ENCODE data around the gene BOC. TPM values are rescaled to one million over a fixed set of nuclear protein-coding genes. Genes with fewer than 3 reads are reported as not detected.
A peak's percentile ranks its signal among the peaks of the same experiment; 100 is the strongest.

The BOC gene
- total RNA-seq, 1 donor from 2014 or later = 22.4 TPM

DNA sequence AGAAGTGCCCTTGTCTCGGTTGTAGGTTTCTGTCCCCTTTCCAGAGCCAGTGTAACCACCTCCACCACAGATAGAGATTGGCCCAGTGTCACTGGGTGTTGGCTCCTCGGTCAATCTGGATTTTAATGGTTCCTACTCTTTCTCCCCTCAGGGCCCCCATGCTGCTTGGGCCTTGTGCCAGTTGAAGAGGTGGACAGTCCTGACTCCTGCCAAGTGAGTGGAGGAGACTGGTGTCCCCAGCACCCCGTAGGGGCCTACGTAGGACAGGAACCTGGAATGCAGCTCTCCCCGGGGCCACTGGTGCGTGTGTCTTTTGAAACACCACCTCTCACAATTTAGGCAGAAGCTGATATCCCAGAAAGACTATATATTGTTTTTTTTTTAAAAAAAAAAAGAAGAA, 75.2 kb downstream of the BOC start:
- Mint-ChIP-seq H3K27ac (ENCODE audit: unreplicated experiment) (peak overlapping the region; percentile 51), H3K9me3 (ENCODE audit: unreplicated experiment) (no peaks in the 10 kb centered on the region), H3K4me1 (ENCODE audit: unreplicated experiment) (peaks cover 16% of the 10 kb centered on the region), H3K4me3 (ENCODE audit: unreplicated experiment) (no peak overlapping the region), H3K36me3 (ENCODE audit: unreplicated experiment) (peaks cover 23% of the 10 kb centered on the region), H3K27me3 (ENCODE audit: unreplicated experiment) (no peaks in the 10 kb centered on the region)
- DNase-seq (ENCODE audit: extremely low spot score, unreplicated experiment) = no peak
- TF ChIP-seq, protein P1, sequence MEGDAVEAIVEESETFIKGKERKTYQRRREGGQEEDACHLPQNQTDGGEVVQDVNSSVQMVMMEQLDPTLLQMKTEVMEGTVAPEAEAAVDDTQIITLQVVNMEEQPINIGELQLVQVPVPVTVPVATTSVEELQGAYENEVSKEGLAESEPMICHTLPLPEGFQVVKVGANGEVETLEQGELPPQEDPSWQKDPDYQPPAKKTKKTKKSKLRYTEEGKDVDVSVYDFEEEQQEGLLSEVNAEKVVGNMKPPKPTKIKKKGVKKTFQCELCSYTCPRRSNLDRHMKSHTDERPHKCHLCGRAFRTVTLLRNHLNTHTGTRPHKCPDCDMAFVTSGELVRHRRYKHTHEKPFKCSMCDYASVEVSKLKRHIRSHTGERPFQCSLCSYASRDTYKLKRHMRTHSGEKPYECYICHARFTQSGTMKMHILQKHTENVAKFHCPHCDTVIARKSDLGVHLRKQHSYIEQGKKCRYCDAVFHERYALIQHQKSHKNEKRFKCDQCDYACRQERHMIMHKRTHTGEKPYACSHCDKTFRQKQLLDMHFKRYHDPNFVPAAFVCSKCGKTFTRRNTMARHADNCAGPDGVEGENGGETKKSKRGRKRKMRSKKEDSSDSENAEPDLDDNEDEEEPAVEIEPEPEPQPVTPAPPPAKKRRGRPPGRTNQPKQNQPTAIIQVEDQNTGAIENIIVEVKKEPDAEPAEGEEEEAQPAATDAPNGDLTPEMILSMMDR (IDR thresholded peaks at IDR 0.05) = no peak

DNA sequence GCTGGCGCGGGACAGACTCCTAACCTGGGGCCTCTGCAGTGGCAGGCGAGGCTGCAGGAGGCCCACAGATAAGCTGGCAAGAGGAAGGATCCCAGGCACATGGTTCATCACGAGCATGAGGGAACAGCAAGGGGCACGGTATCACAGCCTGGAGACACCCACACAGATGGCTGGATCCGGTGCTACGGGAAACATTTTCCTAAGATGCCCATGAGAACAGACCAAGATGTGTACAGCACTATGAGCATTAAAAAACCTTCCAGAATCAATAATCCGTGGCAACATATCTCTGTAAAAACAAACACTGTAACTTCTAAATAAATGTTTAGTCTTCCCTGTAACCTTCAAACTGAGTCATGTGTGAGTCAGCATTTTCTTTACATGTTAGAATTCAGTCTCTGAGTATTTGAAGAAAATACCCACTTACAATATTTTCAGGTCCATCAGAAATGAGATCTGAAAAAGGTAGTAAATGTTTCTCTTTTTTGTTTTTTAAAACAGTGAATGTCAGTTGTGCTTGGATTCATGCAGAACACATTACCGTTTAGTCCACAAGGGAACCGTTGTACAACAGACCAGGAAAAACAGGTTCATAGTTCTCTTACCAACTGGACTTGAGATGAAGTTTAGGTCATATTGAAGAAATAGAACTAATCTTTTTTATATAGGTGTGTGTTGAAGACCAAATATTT, 75.9 kb downstream of the BOC start:
- no peak for DNase-seq (ENCODE audit: extremely low spot score, unreplicated experiment)
- H3K4me3 Mint-ChIP-seq (ENCODE audit: unreplicated experiment) = no peak overlapping the region
- H3K27ac Mint-ChIP-seq (ENCODE audit: unreplicated experiment) = peak overlapping the region; percentile 86
- H3K4me1 Mint-ChIP-seq (ENCODE audit: unreplicated experiment) = peaks cover 16% of the 10 kb centered on the region
- H3K27me3 Mint-ChIP-seq (ENCODE audit: unreplicated experiment) = no peaks in the 10 kb centered on the region
- no peaks in the 10 kb centered on the region for H3K9me3 Mint-ChIP-seq (ENCODE audit: unreplicated experiment)
- TF ChIP-seq, protein P1 (IDR thresholded peaks at IDR 0.05) = no peak
- H3K36me3 Mint-ChIP-seq (ENCODE audit: unreplicated experiment) = peaks cover 17% of the 10 kb centered on the region

DNA sequence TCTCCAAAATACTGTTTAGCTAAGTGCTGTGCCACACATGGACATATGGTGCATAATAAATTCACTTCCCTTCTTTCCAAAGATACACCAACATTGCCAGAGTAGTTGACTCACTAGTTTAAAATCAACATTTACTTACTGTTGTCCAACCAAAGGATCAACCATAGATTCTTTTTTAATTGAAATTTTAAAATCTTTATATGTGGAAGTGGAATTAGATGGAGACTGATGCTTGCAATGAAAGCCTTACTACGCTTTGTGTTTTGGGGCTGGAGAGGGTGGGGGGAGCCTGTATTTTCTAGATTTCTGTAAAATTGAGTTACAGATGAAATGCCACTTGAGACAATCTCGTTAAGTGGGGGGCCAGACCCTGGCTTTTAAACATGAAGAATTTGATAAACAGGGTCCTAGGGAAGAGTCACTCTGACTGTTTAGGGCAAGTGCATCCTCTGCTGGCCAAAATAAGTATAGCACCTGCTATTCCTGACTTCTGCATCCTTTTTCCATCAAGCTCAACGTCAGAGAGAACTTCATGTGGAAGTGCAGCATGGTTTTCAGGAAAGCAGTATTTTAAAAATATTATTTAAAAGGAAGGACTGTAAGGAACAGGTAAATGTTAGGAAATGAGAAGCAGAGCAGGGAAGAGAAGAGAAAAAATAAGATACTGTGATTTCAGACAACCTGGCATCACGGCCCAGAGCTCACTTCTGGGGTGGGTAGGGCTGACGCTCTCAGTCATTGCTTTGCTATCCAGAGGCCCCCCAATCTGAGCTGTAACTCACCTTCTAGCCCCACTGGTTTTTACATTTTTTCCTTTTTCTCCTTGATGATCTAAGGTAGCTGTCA, 76.7 kb downstream of the BOC start:
- H3K9me3 Mint-ChIP-seq (ENCODE audit: unreplicated experiment) = no peaks in the 10 kb centered on the region
- peaks cover 16% of the 10 kb centered on the region for H3K4me1 Mint-ChIP-seq (ENCODE audit: unreplicated experiment)
- H3K36me3 Mint-ChIP-seq (ENCODE audit: unreplicated experiment) = peaks cover 11% of the 10 kb centered on the region
- H3K27ac Mint-ChIP-seq (ENCODE audit: unreplicated experiment) = peak overlapping the region; percentile 86
- DNase-seq (ENCODE audit: extremely low spot score, unreplicated experiment) = no peak
- H3K27me3 Mint-ChIP-seq (ENCODE audit: unreplicated experiment) = no peaks in the 10 kb centered on the region
- TF ChIP-seq, protein P1 (IDR thresholded peaks at IDR 0.05) = peak; percentile 96
- H3K4me3 Mint-ChIP-seq (ENCODE audit: unreplicated experiment) = no peak overlapping the region

DNA sequence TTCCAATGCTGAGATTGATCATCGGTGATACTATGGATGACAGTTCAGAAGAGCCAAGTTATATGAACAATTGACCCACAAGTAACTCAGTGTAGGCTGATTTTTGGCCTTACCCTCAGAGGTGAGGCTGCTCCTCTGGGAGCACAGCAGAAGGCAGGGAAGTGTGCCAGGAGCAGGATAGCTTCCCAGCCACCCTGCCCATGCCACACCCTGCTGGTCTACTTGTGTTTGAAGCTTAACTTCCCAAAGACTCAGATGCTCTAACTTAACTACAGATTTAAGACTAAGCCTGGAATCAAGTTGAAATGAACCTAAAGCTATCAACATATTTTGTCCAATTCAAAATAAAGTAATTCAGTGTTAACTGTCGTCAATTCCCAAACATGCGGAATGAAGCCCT, 77.5 kb downstream of the BOC start:
- no peaks in the 10 kb centered on the region for H3K27me3 Mint-ChIP-seq (ENCODE audit: unreplicated experiment)
- H3K9me3 Mint-ChIP-seq (ENCODE audit: unreplicated experiment) = no peaks in the 10 kb centered on the region
- H3K27ac Mint-ChIP-seq (ENCODE audit: unreplicated experiment) = no peak overlapping the region
- H3K36me3 Mint-ChIP-seq (ENCODE audit: unreplicated experiment) = peaks cover 5% of the 10 kb centered on the region
- DNase-seq (ENCODE audit: extremely low spot score, unreplicated experiment) = no peak
- TF ChIP-seq, protein P1 (IDR thresholded peaks at IDR 0.05) = no peak
- no peak overlapping the region for H3K4me3 Mint-ChIP-seq (ENCODE audit: unreplicated experiment)
- H3K4me1 Mint-ChIP-seq (ENCODE audit: unreplicated experiment) = peaks cover 16% of the 10 kb centered on the region

DNA sequence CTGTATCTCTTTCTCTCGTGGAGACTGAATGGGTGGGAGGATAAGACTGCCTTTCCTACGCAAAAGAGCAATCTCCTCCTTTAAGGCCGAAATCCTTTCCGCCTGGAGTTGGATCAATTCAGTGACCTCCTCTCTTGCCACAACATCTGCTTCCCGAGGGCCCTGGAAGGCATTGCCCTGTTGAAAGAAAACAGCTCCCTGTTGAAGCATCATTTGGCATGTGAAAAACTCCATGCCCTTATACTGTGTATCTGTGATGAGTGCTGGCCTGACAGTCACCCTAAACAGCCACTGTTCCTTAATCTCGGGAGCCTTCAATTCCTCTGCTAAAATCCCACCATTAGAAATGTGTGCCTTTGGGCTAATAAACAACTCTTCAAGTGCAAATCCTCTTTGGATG, 80.2 kb downstream of the BOC start:
- TF ChIP-seq, protein P1 (IDR thresholded peaks at IDR 0.05) = no peak
- Mint-ChIP-seq H3K27me3 (ENCODE audit: unreplicated experiment) (no peaks in the 10 kb centered on the region), H3K4me3 (ENCODE audit: unreplicated experiment) (no peak overlapping the region), H3K36me3 (ENCODE audit: unreplicated experiment) (no peaks in the 10 kb centered on the region), H3K27ac (ENCODE audit: unreplicated experiment) (no peak overlapping the region), H3K9me3 (ENCODE audit: unreplicated experiment) (no peaks in the 10 kb centered on the region), H3K4me1 (ENCODE audit: unreplicated experiment) (peaks cover 13% of the 10 kb centered on the region)
- DNase-seq (ENCODE audit: extremely low spot score, unreplicated experiment) = no peak

All from osteocyte (in vitro differentiated cells).